GM20000 (cell line): ENCODE measurements around the gene KCNE4.

ENCODE experiments used
- DNase-seq: peaks from one replicate; pipeline ENCODE4 v3.0.0; 2012; ENCODE audit warnings: low spot score
- CTCF ChIP-seq: IDR thresholded peaks from 2 replicates; pipeline ENCODE4 v1.5.1; 2012; ENCODE audit warnings: mild to moderate bottlenecking, control low read depth; ENCODE audit errors: extremely low read depth, missing control alignments

Gene KCNE4

GRCh38 chr2:223040527-223040926 lies 11.5 kb upstream of the KCNE4 start:
- no peak for DNase-seq
- no peak for TF ChIP-seq CTCF

- DNase-seq: no peak
- no peak for TF ChIP-seq CTCF
Observed at GRCh38 chr2:223041527-223042109, 10.4 kb upstream of the KCNE4 start.

- no peak for TF ChIP-seq CTCF
Observed at GRCh38 chr2:223042284-223042683, 9.7 kb upstream of the KCNE4 start.

GRCh38 chr2:223042704-223043118 lies 9.3 kb upstream of the KCNE4 start:
- DNase-seq: no peak
- no peak for TF ChIP-seq CTCF

More at GRCh38 chr2:223042284-223042683, 9.7 kb upstream of the KCNE4 start:
- no peak for DNase-seq

GRCh38 chr2:223043164-223043941 lies 8.6 kb upstream of the KCNE4 start:
- TF ChIP-seq CTCF: no peak
- DNase-seq: no peak

GRCh38 chr2:223044092-223044836 lies 7.7 kb upstream of the KCNE4 start:
- DNase-seq: no peak
- no peak for TF ChIP-seq CTCF
